Upper lobe of left lung (tissue), 6 donors: ENCODE data around the gene PCYT2. TPM values are rescaled to one million over a fixed set of nuclear protein-coding genes. Genes with fewer than 3 reads are reported as not detected.

Experiments
- ATAC-seq, 2 donors: fragments of 200-7000 bp; cut with Tn5 transposase; one replicate each; pipeline ENCODE4 v1.9.1; 2022; ENCODE audit warnings: mild to moderate bottlenecking in 2 of 2, moderate library complexity in 2 of 2; ENCODE audit not compliant: low FRiP score in 2 of 2
- DNase-seq, 2 donors: peaks; one replicate each; pipeline ENCODE4 v3.0.0-alpha.2; 2019 to 2020
- H3K27ac ChIP-seq, 4 donors: fragments of 200-600 bp; sonication (generic); one replicate each; pipeline ENCODE4 v1.5.1; 2016 to 2019
- H3K27me3 ChIP-seq, 4 donors: fragments of 200-600 bp; sonication (generic); one replicate each; pipeline ENCODE4 v1.5.1; 2017 to 2019
- H3K36me3 ChIP-seq, 4 donors: fragments of 200-600 bp; sonication (generic); one replicate each; pipeline ENCODE4 v1.5.1; 2016 to 2019
- H3K4me1 ChIP-seq, 4 donors: fragments of 200-600 bp; sonication (generic); one replicate each; pipeline ENCODE4 v1.5.1; 2018 to 2019
- H3K4me3 ChIP-seq, 4 donors: fragments of 200-600 bp; sonication (generic); one replicate each; pipeline ENCODE4 v1.5.1; 2017 to 2019; ENCODE audit warnings: mild to moderate bottlenecking in 2 of 4, moderate library complexity in 1 of 4
- H3K9me3 ChIP-seq, 4 donors: fragments of 200-600 bp; sonication (generic); one replicate each; pipeline ENCODE4 v1.5.1; 2018 to 2019
- CTCF ChIP-seq, 6 experiments: fragments of 450-650 bp in 4 of 6; fragments of 200-600 bp in 2 of 6; sonication (generic) in 2 of 6; IDR thresholded peaks; one replicate each; pipeline ENCODE4 v1.5.1; 2016 to 2019; ENCODE audit warnings: antibody characterized with exemption in 6 of 6
- EP300 ChIP-seq, 4 donors: sonication (generic); formaldehyde crosslinking; IDR thresholded peaks; one replicate each; pipeline ENCODE4 v1.5.1; 2017; ENCODE audit warnings: antibody characterized with exemption in 4 of 4, control low read depth in 2 of 4
- POLR2A ChIP-seq, 4 donors: fragments of 450-650 bp; IDR thresholded peaks; one replicate each; pipeline ENCODE4 v1.5.1; 2016 to 2017; ENCODE audit warnings: antibody characterized with exemption in 4 of 4, mild to moderate bottlenecking in 2 of 4
- POLR2AphosphoS5 ChIP-seq, 2 donors: sonication (generic); formaldehyde crosslinking; IDR thresholded peaks; one replicate each; pipeline ENCODE4 v1.5.1; 2017; ENCODE audit warnings: antibody characterized with exemption in 2 of 2
- WGBS, 2 donors: methylation state at CpG; one replicate each; pipeline ENCODE4 v1.1.5; 2017 to 2018; 5-methylcytosine and 5-hydroxymethylcytosine counted together
- total RNA-seq, 6 donors: library from RNA; depleted of rRNA in 4 of 6; stranded (reverse); fragments of >200 nt in 4 of 6; gene quantifications; one replicate each; pipeline versions ENCODE4 v1.1.0 to v1.2.1, GENCODE V29; 2016 to 2021
- donor health status: DM: no; HTN: no; CAD: no; lungs with moderate emphysema.
- donor health status: DM: no; HTN: yes; CAD: no; lungs with severe emphysema.

PCYT2 gene
- total RNA-seq, 6 donors from 2014 or later, result 29.1 to 63.1 (median 52.2) TPM

DNA sequence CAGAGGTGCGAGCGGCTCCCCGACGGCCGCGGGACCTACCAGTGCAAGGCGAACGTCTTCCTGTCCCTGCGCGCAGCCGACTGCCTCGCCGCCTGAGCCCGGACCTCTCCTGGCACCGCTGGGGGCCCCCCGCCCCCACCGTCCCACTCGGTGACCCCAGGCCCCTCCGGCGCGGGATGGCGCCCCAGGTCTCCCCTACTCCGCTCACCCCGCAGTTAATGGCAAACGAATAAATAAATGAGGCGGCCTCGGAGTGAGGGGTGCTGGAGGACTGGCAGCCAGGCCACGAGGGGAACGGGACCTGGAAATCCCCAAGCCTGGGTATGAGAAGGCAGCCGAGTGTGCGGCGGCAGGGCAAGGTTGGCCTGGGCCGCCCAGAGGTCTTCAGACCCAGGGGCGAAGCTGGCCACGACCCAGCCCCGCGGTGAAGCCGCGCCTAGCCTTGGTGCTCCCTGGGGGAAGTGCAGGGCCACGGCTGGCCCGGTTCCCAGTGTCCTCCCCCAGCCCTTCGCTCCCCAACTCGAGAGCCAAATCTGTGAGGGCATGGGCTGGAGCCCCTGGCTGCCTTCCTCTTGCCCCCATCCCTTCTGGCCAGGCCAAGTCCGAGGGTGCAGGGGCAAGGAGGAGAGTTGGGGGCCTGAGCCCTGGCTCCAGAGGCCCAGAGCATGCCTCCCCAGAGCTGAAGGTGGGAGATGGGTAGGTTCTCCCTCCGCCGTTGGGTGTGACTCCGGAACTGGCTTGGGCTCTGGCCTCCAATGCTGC lies 8.4 kb downstream of the PCYT2 start:
- no peak overlapping the region for H3K27ac ChIP-seq
- peaks cover 6 to 73% (median 55%) of the 10 kb centered on the region in 4 donors for H3K36me3 ChIP-seq
- H3K4me3 ChIP-seq, result peak overlapping the region in 3 of 4 donors; percentile 38 to 46 (median 42)
- DNase-seq, result peak in 1 of 2 donors; percentile 84
- H3K9me3 ChIP-seq, result no peaks in the 10 kb centered on the region
- WGBS, 2 donors, result 40 to 45% methylated on average over 15 to 36 of the region's 47 CpGs
- peaks cover 12 to 22% (median 14%) of the 10 kb centered on the region in 4 donors for H3K4me1 ChIP-seq
- ATAC-seq, result peak in 1 of 2 donors; percentile 1
- H3K27me3 ChIP-seq, result no peaks in the 10 kb centered on the region
- TF ChIP-seq POLR2A (IDR thresholded peaks at IDR 0.05), result no peak
- TF ChIP-seq EP300 (IDR thresholded peaks at IDR 0.05), result no peak
- TF ChIP-seq CTCF (IDR thresholded peaks at IDR 0.05), result no peak
- no peak for TF ChIP-seq POLR2AphosphoS5 (IDR thresholded peaks at IDR 0.05)

GRCh38 chr17:81902023-81902652 lies 9.1 kb downstream of the PCYT2 start, which contains the start of gene NPB:
Gene NPB (plus strand): TSS chr17:81902238. CDS start chr17:81902278, 40 bp downstream.
- peaks cover 12 to 22% (median 14%) of the 10 kb centered on the region in 4 donors for H3K4me1 ChIP-seq
- TF ChIP-seq CTCF (IDR thresholded peaks at IDR 0.05) (no peak), POLR2AphosphoS5 (IDR thresholded peaks at IDR 0.05) (no peak), EP300 (IDR thresholded peaks at IDR 0.05) (no peak), POLR2A (IDR thresholded peaks at IDR 0.05) (peak in 1 of 4 donors; percentile 26)
- peaks cover 6 to 71% (median 55%) of the 10 kb centered on the region in 4 donors for H3K36me3 ChIP-seq
- DNase-seq (peak in 1 of 2 donors; percentile 89), ATAC-seq (peak in 1 of 2 donors; percentile 63)
- H3K27me3 ChIP-seq, result no peaks in the 10 kb centered on the region
- WGBS, 2 donors, result 0 to 17% methylated on average over 6 to 24 of the region's 79 CpGs
- H3K4me3 ChIP-seq, result peak within 1 kb of the TSS in 3 of 4 donors; percentile 38 to 46 (median 42)
- no peaks in the 10 kb centered on the region for H3K9me3 ChIP-seq
- H3K27ac ChIP-seq, result no peak within 1 kb of the TSS

GRCh38 chr17:81901167-81902022 lies 9.8 kb downstream of the PCYT2 start:
- Histone ChIP-seq H3K27ac (no peak overlapping the region), H3K27me3 (no peaks in the 10 kb centered on the region), H3K4me1 (peaks cover 12 to 22% (median 14%) of the 10 kb centered on the region in 4 donors), H3K4me3 (peak overlapping the region in 3 of 4 donors; percentile 38 to 46 (median 42)), H3K9me3 (no peaks in the 10 kb centered on the region), H3K36me3 (peaks cover 6 to 71% (median 54%) of the 10 kb centered on the region in 4 donors)
- WGBS, 2 donors, result 84 to 87% methylated on average over 7 to 12 of the region's 21 CpGs
- ATAC-seq (no peak), DNase-seq (peak in 1 of 2 donors; percentile 36)
- TF ChIP-seq POLR2AphosphoS5 (IDR thresholded peaks at IDR 0.05) (no peak), CTCF (IDR thresholded peaks at IDR 0.05) (no peak), EP300 (IDR thresholded peaks at IDR 0.05) (no peak), POLR2A (IDR thresholded peaks at IDR 0.05) (no peak)

DNA sequence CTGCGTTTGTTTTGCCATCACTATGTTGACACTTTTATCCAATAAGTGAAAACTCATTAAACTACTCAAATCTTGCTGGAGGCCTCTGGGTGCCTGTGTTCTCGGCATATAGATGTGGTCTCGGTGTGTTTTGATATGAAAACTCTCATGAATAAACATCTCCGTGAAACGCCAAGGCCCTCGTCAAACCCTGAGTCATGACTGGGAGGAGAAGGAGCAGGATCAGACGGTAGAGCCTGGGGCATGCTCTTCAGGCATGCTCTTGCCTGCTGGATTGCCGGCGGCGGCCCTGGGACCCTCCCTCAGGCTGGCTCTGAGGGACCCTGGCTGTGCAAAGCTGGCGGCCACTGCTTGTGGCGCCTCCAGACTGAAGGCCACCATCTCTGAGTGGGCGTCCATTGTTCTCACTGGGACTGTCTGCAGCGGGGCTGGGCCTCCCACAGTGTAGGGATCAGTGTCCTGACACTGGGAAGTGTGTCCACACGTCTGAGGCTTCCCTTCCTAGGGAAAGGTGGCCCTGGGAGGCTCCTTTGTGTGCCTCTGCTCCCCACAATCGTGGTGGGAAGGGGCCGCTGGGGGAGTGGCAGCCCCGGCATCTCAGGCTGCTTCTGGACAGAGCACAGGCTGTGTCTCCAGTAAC lies 10.9 kb downstream of the PCYT2 start:
- Histone ChIP-seq H3K4me3 (no peak overlapping the region), H3K4me1 (peaks cover 12 to 22% (median 14%) of the 10 kb centered on the region in 4 donors), H3K9me3 (no peaks in the 10 kb centered on the region), H3K27ac (no peak overlapping the region), H3K36me3 (peaks cover 6 to 72% (median 57%) of the 10 kb centered on the region in 4 donors), H3K27me3 (no peaks in the 10 kb centered on the region)
- DNase-seq (peak in 1 of 2 donors; percentile 73), ATAC-seq (no peak)
- TF ChIP-seq CTCF (IDR thresholded peaks at IDR 0.05), result no peak
- TF ChIP-seq POLR2A (IDR thresholded peaks at IDR 0.05), result no peak
- no peak for TF ChIP-seq POLR2AphosphoS5 (IDR thresholded peaks at IDR 0.05)
- no peak for TF ChIP-seq EP300 (IDR thresholded peaks at IDR 0.05)
- WGBS, 2 donors, result 86 to 87% methylated on average over 10 to 18 of the region's 18 CpGs
